Limb (tissue), 2 donors: Measurements from ENCODE around the gene METTL2B.

Experiments used
- DNase-seq, 2 donors: peaks; one replicate each; pipeline ENCODE4 v3.0.0-alpha.2; 2016; ENCODE audit errors: extremely low spot score in 2 of 2

Gene METTL2B, protein sequence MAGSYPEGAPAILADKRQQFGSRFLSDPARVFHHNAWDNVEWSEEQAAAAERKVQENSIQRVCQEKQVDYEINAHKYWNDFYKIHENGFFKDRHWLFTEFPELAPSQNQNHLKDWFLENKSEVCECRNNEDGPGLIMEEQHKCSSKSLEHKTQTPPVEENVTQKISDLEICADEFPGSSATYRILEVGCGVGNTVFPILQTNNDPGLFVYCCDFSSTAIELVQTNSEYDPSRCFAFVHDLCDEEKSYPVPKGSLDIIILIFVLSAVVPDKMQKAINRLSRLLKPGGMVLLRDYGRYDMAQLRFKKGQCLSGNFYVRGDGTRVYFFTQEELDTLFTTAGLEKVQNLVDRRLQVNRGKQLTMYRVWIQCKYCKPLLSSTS

DNA sequence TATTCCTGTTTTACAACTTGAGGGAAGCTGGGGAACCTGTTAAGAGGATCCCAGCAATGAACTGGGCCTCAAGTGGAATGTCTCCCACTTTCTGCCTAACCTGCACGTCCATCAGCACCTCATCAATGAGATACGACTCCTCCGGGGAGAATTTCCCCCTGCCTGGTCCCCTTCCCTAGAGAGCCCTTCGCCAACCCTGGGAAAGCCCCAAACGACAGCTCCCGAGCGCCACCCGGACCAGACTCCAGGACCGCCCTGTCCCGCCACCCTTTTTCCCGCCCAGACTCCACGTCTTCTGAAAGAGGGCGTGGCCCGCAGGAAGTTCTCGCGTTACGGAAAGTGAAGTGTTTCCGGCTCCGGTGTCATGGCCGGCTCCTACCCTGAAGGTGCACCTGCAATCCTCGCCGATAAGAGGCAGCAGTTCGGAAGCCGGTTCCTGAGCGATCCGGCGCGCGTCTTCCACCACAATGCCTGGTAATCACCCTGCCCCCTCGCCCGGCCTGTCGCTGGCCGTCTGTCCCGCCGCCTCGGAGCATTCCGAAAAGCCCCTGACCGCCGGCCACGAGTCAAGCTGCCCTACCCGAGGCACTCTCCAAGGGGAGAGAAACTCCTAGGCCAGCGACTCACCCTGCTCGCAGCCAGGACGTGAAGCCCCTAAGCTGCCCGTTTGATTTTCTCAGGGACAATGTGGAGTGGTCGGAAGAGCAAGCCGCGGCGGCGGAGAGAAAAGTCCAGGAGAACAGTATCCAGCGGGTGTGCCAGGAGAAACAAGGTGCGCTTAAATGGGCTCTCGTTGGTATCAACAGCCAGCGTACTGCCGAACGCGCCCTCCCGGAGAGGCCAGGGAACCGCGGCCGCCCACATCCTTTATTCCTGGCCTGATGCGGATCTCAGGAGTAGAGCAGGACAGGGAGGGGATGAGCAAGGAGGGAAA is at the start of gene METTL2B:
METTL2B (plus strand) TSS at position 347 of the 934 bp plus-strand sequence; CDS start at position 365, 18 bp downstream.
- DNase-seq = peak; percentile 92 to 93

DNA sequence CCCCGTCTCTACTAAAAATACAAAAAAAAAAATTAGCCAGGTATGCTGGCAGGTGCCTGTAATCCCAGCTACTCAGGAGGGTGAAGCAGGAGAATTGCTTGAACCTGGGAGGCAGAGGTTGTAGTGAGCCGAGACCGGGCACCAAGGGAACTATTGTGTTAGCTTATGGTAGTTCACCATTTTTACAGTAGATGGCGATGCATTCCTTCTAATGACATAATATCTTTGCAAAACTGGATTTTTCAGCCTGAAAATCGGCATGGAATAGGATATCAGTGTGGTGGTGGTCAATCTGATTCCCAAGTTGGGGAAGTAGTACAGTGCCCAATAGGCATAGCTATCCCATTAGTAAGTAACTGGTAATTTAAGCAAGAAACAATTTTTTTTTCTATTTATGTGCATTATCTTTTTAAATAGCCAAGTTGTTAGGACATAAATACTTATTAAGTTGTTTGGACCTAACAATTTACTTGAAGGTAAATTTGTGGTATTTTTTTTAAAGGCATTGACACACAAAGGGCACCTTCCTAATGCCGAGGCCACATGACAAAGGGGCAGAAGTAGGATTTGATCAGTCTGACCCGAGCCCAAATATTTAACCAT is 49.2 kb upstream of the METTL2B start:
- peak in 1 of 2 donors; percentile 83 for DNase-seq

DNA sequence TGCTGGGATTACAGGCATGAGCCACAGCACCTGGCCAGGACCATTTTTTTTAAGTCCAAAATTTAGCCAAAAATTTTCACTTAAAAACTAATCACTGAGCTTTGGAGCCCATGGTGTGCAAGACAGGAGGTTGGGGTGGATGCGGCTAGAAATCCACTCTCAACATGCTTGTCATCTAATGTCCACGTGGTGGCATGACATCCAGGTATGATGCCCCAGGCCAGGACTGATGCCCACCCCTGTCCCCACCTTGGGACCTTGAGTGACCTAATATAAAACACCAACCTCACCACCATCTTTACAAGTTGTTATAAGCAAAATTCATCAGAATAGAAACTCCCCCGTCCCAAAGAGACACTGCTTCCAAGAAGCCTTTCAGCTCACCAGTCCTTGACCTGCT is 46.3 kb upstream of the METTL2B start:
- no peak for DNase-seq

DNA sequence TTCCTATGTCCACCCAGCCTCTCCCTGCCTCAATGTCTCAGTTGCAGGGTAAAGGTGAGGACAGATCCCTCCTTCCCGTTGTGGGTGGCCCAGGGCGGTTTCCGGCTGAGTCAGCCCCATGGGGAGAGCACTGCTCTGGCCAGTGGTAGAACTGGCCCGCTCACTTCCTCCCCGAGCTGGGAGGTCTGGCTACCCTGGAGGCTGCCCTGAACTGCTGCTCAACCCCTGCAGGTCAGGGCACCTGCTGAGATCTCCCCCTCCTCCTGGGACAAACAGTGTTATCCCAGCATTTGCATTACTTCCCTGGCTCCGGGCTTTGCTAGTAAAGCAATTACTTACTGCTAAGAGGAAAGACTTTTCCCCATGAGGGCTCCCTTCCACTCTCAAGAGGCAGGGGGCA is 45.3 kb upstream of the METTL2B start:
- DNase-seq = no peak

DNA sequence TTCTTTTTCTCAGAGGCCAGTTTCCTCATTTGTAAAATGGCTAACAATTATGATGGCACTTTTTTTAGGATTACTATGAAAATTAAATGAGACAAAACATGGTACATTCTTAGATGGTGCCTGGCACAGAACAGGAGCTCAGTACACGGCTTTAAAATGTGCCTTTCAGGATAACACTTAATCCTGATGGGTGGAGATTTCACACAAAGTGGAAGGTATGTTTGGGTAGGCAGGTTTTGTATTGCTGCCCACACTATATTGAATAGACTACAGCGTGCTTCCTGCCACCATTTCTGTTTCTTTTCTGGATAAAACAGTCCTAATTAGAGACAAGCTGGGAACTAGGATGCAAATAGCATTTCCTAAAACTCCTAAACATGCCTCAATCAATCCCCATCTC is 44.8 kb upstream of the METTL2B start:
- no peak for DNase-seq

DNA sequence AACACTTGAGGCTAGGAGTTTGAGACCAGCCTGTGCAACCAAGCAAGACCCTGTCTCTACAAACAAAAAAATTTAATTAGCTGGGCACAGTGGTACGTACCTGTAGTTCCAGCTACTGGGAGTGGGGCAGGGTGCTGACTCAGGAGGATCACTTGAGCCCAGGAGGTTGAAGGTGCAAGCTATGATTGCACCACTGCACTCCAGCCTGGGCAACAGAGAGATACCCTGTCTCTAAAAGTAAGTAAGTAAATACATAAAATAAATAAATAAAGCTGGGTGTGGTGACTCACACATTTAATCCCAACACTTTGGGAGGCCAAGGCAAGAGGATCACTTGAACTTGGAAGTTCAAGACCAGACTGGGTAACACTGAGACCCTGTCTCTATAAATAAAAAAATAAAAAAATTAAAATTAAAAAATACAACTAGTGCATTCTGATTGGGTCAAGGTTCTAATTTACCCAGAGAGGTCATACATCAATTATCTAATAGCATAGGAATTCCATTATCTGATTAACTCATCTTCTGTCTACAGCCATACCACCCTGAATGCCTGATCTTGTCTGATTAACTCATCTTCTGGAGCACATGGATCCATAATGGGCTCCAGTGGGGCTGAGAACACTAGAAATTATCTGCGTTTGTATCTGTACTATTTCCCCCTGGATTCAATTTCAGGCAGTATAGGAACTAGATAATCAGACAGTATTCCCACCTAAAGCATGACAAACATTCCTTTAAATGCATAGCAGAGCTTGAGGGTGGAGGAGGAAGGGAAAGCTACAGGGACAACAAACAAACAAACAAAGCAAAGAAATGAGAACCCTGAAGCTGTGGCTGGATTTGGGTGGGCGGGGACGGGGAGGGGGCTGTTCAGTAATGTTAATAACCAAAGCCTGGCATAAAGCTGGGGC is 41.9 kb upstream of the METTL2B start:
- no peak for DNase-seq

DNA sequence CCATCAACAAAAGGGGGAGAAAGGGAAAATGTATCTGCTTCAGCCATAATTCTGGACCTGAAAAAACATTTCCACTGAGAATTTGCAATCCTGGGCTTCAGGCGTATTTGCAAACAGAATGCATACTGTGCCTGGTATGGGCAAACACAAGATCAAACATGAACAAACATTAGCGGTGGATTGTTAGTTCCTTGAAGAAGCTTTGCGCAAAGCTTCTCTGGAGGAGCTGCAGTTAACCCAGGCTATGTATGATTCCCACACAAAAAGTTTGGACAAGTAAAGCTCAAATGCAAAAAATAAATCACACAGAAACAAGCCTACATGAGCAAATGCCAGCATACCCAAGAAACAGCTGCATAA is 41.2 kb upstream of the METTL2B start:
- DNase-seq = no peak

DNA sequence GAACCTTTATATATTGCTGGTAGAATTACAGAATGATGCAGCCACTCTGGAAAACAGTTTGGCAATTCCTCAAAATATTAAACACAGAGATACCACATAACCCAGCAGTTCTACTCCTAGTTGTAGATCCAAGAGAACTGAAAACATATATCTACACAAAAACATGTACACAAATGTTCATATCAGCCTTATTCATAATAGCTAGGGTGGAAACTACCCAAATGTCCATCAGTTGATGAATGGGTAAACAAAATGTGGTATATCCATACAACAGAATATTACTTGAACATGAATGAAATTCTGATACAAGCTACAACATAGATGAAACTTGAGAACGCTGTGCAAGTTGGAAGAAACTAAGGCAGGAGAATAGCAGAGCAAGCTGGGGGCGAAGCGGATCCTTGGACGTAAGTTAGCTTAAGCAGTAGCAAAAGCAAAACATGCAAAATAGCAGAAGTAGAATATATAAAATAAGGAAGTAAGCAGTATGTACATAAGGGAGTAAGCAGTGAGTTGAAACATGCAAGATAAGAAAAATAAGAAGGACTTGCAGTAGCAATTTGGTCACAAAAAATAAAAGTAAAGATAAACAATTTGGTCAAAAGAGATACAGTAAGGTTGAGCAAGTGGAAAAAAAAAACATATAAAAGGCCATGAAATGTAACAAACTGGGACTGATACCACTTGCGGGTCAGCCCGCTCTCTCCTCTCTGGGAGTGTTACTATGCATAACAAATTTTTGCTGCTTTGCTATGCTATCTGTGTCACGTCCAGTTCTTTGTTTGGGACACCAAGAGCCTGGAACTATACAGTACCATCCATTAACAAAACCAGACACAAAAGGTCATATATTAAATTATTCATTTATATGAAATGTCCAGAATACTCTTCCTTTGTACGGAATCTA is 38.9 kb upstream of the METTL2B start:
- no peak for DNase-seq

DNA sequence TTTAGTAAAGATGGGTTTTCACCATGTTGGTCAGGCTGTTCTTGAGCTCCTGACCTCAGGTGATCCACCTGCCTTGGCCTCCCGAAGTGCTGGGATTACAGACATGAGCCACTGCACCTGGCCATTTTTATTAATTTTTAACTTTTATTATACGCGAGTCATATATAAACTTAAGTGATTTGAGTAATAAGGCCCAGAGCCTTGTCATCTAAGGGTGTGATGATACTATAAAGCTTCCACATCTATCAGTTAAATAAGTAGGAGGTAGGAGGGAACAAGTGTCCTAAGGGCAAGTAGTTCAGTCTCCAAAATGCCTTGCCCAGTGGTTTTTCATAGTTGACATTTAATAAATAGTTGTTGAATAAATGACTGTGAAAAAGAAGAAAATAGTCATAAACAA is 34.2 kb upstream of the METTL2B start:
- DNase-seq = no peak

DNA sequence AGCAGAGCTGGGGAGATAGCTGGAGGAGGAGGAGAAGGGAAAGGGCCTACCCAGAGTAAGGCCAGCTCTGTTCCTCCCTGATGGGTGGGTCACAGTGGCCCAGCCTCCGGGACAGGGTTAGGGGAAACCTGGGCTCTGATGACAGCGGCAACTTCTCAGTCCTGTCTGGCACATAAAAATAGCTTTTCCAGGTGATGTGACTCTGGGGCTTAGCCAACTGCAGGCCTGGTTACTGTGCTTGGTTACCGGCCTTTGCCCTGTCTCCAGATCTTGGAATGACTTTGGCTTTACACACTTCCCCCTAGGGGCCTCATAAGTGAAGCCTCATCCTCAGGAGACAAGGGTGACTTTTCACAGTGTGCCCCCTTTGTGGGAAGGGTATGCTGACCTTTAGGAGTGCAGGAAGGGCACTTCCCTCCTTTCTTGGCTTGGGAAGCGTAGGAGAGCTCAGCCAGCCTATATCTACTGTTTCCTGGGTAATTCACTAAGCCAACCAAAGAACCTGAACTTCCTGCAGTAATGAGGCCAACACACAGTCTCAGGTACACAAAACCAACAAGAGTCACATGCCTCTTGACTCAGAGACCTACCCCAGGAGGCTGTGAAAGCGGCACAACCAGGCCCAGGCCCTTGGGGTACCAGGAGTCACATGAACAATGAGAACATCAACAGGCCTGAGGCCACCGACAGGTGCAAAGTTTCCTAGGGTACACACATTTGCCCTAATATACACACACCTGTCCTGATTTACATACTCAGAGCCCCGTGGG is 32.5 kb upstream of the METTL2B start:
- no peak for DNase-seq

DNA sequence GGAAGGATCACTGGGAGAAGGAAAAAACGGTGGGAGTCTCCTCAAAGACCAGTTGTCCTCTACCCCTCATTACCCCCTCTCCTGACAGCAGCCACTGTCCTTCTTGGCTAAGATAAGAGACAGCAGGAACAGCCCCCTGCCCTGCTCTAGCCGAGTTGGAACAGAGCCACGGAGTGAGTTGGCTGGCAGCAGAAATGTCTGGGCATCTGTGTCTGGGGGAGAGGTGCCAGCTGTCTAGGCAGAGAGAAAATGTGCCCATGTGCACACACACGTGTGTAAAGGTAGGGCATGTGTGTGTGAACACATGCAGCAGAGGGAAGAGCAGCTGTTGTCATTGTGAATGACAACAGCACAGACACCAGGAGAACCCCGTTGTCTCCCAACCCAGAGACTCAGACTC is 30.2 kb upstream of the METTL2B start:
- peak in 1 of 2 donors; percentile 40 for DNase-seq

DNA sequence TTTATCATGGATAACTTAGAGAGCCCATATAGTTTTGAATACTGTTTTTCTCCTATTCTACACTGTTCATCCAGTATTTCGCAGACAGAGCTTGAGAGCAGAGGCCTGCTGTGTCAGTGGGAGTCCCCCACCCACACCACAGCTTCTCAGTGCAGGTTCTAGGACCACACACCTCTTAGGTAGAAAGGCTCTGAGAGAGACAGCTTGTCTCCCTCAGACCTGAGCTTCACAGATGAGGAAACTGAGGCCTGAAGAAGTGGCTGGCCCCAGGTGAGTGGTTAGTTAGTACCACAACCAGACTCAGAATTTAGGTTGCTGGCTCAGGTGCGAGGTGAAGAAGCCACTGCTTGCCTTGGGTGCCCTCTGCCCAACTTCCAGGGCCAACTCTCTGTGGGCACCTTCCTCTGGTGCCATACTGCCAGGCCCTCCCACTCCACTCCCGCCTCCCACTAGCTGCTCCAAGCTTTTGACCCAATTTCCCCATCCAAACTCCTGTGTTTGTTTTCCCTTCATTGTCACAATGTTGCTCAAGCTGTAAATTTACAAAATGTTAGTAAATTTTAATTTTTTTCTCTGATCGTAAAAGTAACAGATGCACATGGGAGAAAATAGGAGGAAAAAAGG is 28.5 kb upstream of the METTL2B start:
- DNase-seq = no peak

DNA sequence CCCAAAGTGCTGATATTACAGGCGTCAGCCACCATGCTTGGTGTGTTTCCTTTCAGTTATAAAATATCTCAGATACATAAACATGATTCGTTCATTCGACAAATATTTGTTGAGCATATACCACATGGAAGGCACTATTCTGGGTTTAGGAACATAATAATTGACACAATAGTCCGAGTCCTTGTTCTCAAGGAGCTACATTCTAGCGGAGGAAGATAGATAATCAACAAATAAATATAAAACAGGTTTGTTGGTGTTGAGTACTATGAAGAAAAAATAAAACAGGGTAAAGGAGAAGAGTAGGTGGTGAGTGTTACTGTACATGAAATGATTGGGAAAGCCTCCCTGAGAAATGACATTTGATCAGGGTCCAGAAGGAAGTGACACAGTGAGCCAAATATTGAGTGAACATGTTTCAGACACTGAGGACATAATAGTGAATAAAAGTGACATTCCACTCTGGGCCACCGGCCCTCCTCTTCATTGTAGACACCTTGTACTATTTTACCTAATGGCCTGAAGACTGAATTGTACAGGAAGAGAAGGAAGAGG is 27.7 kb upstream of the METTL2B start:
- no peak for DNase-seq

DNA sequence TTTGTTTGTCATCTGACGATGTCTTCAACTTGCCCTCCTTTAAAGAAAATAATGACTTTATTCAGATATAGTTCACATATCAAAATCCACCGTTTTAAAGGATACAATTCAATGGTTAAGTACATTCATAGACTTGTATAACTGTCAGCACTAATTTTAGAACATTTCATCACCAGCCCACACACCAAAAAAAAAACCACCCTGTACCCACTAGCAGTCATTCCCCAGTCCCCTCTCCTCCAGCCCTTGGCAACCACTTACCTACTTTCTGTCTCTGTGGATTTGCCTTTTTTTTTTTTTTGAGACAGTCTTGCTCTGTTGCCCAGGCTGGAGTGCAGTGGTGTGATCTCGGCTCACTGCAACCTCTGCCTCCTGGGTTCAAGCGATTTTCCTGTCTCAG is 26.1 kb upstream of the METTL2B start:
- DNase-seq = no peak

DNA sequence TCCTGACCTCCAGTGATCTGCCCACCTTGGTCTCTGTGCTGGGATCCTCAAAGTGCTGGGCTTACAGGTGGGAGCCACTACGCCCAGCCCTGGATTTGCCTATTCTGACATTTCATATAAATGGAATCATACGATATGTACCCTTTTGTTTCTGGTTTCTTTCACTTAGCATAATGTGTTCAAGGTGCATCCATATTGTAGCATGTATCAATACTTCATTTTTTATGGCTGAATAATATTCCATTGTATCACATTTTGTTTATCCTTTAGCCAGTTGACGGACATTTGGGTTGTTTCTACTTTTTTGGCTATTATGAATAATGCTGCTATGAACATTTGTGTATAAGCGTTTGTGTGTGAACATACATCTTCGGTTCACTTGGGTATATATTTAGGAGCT is 25.6 kb upstream of the METTL2B start:
- DNase-seq = no peak

DNA sequence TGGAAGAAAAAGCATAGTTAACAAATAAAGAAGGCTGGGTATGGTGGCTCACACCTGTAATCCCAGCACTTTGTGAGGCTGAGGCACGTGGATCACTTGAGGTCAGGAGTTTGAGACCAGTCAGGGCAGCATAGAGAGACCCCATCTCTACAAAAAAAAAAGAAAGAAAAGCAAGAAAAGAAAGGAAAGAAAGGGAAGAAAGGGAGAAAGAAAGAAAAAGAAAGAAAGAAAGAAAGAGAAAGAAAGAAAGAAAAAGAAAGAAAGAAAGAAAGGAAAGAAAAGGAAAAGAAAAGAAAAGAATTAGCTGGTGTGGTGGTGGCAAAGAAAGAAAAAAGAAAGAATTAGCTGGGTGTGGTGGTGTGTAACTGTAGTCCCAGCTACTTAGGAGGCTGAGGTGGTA is 24.0 kb upstream of the METTL2B start:
- DNase-seq = no peak

DNA sequence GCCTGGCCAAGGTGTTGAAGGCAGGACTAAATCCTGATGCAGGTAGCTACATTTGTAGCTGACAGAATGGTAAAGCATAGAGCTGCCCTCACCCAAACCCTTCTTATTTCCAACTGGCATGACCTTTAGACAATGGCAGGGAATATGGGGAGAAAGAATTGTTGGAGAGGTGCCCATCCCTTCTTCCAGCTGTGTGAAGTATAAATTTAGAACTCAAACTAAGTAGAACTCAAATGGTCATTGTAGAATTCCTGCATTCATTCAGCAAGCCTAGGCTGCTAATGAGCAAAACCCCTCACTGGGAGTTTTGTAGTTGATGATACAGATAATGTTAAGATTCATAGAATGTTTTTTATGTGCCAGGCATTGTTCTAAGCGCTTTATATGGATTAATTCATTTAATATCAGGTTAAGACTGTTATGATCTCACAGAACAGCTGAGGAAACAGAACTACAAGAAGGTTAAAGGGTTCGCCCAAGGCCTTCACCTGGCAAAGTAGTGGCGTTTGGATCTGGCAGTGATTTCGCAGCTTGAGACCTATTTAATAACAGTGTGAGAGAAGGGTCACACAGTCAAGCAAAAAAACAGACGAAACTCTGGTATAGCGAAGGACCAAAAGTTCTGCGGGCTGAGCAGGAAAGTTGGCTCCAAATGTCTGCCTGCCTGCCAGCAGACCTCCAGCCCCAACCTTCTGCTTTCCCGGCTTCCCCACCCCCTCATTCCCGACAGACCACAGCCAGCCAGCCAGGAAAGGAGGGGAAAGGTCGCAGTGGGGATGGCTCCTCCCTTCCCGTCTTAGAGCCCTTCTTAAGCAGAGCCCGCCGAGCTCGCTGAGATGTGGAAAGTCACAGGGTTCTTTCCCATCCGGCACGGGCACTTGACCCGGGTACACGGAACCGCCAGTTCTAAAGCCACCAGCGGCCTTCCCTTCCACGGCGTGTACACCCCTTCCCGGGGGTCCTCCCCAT is 22.4 kb upstream of the METTL2B start:
- DNase-seq = peak; percentile 93
